HepG2 (cell line): ENCODE results near the gene RAC3. TPM values are rescaled to one million over a fixed set of nuclear protein-coding genes. Genes with fewer than 3 reads are reported as not detected.
A peak's percentile ranks its signal among the peaks of the same experiment; 100 is the strongest.

Experiments
- ATF2 ChIP-seq: sonication (generic); formaldehyde crosslinking; IDR thresholded peaks from 2 replicates; pipeline ENCODE4 v1.4.0; 2020; ENCODE audit warnings: missing genetic modification reagents
- GPN1 ChIP-seq: sonication (generic); formaldehyde crosslinking; IDR thresholded peaks from 2 replicates; pipeline ENCODE4 v1.5.1; 2020; ENCODE audit warnings: missing genetic modification reagents, borderline replicate concordance
- HMGXB3 ChIP-seq: sonication (generic); formaldehyde crosslinking; IDR thresholded peaks from 2 replicates; pipeline ENCODE4 v1.4.0; 2020; ENCODE audit warnings: missing genetic modification reagents, borderline replicate concordance
- HNRNPH1 ChIP-seq: fragments of 200-400 bp; formaldehyde crosslinking; optimal IDR thresholded peaks from 2 replicates; pipeline ENCODE3; 2017; ENCODE audit warnings: mild to moderate bottlenecking, low read depth, low read length
- MTA1 ChIP-seq: sonication (generic); formaldehyde crosslinking; IDR thresholded peaks from 2 replicates; pipeline ENCODE4 v1.4.0; 2020; ENCODE audit warnings: missing genetic modification reagents, mild to moderate bottlenecking, borderline replicate concordance
- POLR2AphosphoS5 ChIP-seq: IDR thresholded peaks from 2 replicates; pipeline ENCODE4 v1.6.1; 2012; ENCODE audit warnings: low read depth, low read length
- SNAPC2 ChIP-seq: sonication (generic); formaldehyde crosslinking; IDR thresholded peaks from 2 replicates; pipeline ENCODE4 v1.8.1; 2022; ENCODE audit warnings: mild to moderate bottlenecking, missing genetic modification reagents
- SRY ChIP-seq: sonication (generic); formaldehyde crosslinking; IDR thresholded peaks from 2 replicates; pipeline ENCODE4 v1.8.0; 2022; ENCODE audit warnings: mild to moderate bottlenecking, missing genetic modification reagents
- ZBED4 ChIP-seq: sonication (generic); formaldehyde crosslinking; IDR thresholded peaks from 2 replicates; pipeline ENCODE4 v1.4.0; 2020; ENCODE audit warnings: missing genetic modification reagents, borderline replicate concordance
- ZNF142 ChIP-seq: sonication (generic); formaldehyde crosslinking; IDR thresholded peaks from 2 replicates; pipeline ENCODE4 v1.4.0; 2020; ENCODE audit warnings: missing genetic modification reagents
- ZNF567 ChIP-seq: sonication (generic); formaldehyde crosslinking; IDR thresholded peaks from 2 replicates; pipeline ENCODE4 v1.8.1; 2023; ENCODE audit warnings: mild to moderate bottlenecking, missing genetic modification reagents, borderline replicate concordance
- ZNF577 ChIP-seq: sonication (generic); formaldehyde crosslinking; IDR thresholded peaks from 2 replicates; pipeline ENCODE4 v1.4.0; 2020; ENCODE audit warnings: mild to moderate bottlenecking, low read depth, missing genetic modification reagents, borderline replicate concordance
- ZNF644 ChIP-seq: IDR thresholded peaks from 2 replicates; pipeline ENCODE4 v1.6.1; 2016; ENCODE audit warnings: low read depth
- polyA plus RNA-seq, 8 experiments: library from polyadenylated mRNA; depleted of rRNA in 3 of 8; stranded (reverse) in 7 of 8; unstranded in 1 of 8; fragments of >200 nt; fragmentation: Illumina TruSeq in 4 of 8; extraction: Trizol in 4 of 8; gene quantifications; 2 replicates each; pipeline versions ENCODE4 v1.2.1 to v1.2.3, GENCODE V29; 2011 to 2016; ENCODE audit warnings: low read depth in 4 of 8, missing spikeins in 1 of 8, mixed read lengths in 1 of 8; ENCODE audit not compliant: insufficient read depth in 1 of 8
- total RNA-seq, 5 experiments: library from RNA; depleted of rRNA; stranded (reverse); fragments of >200 nt; fragmentation: Illumina TruSeq; extraction: Trizol; gene quantifications; 2 replicates each; pipeline ENCODE4 v1.2.3, GENCODE V29; 2016; ENCODE audit warnings: low read depth in 1 of 5

The RAC3 gene
- total and polyA plus RNA-seq, 2 of the 13 experiments (the other 11 are each of a cell fraction or from before 2014, with no cell fraction given), result 10.5 to 21.3 TPM

- TF ChIP-seq ZNF142 (CRISPR knock-in tag), result 0 out of 2 replicates have a peak, but pooled peaks have one; percentile 69
- no peak for TF ChIP-seq POLR2AphosphoS5
- no peak for TF ChIP-seq ATF2
- no peak for TF ChIP-seq SRY (CRISPR knock-in tag)
- no peak for TF ChIP-seq ZNF644 (CRISPR knock-in tag)
- no peak for TF ChIP-seq ZBED4 (CRISPR knock-in tag)
- TF ChIP-seq HNRNPH1, result peak; percentile 36
- no peak for TF ChIP-seq MTA1 (CRISPR knock-in tag)
- TF ChIP-seq HMGXB3, result no peak
- no peak for TF ChIP-seq SNAPC2 (CRISPR knock-in tag)
- TF ChIP-seq GPN1 (CRISPR knock-in tag), result no peak
- TF ChIP-seq ZNF577, result no peak
- TF ChIP-seq ZNF567 (CRISPR knock-in tag), result no peak
Observed at GRCh38 chr17:82015311-82015971, 16.0 kb upstream of the RAC3 start (continued).
